Aorta (tissue), 5 donors: ENCODE results near the gene INCA1. TPM values are rescaled to one million over a fixed set of nuclear protein-coding genes. Genes with fewer than 3 reads are reported as not detected.

Experiments used
- ATAC-seq: fragments of 200-7000 bp; cut with Tn5 transposase; one replicate; pipeline ENCODE4 v1.9.1; 2022; ENCODE audit warnings: moderate library complexity; ENCODE audit not compliant: low FRiP score
- DNase-seq, 2 donors: peaks; one replicate each; pipeline ENCODE4 v3.0.0-alpha.2; 2020
- H3K27ac ChIP-seq, 2 donors: one replicate each; pipeline ENCODE4 v1.5.1; 2013; ENCODE audit warnings: low read length in 2 of 2, mild to moderate bottlenecking in 2 of 2, moderate library complexity in 2 of 2, control low read depth in 1 of 2, inconsistent platforms in 1 of 2, low read depth in 1 of 2
- H3K27me3 ChIP-seq, 2 donors: one replicate each; pipeline ENCODE4 v1.6.1; 2013; ENCODE audit warnings: control low read depth in 1 of 2, low read length in 1 of 2, mild to moderate bottlenecking in 1 of 2, moderate library complexity in 1 of 2; ENCODE audit not compliant: insufficient read depth in 2 of 2, control insufficient read depth in 1 of 2
- H3K36me3 ChIP-seq, 2 donors: one replicate each; pipeline ENCODE4 v1.6.1; 2013; ENCODE audit warnings: control low read depth in 1 of 2, low read length in 1 of 2, mild to moderate bottlenecking in 1 of 2; ENCODE audit not compliant: insufficient read depth in 2 of 2, control insufficient read depth in 1 of 2
- H3K4me1 ChIP-seq, 2 donors: one replicate each; pipeline ENCODE4 v1.6.1; 2013; ENCODE audit warnings: low read length in 2 of 2, control low read depth in 1 of 2, mild to moderate bottlenecking in 1 of 2, moderate library complexity in 1 of 2; ENCODE audit not compliant: insufficient read depth in 2 of 2, control insufficient read depth in 1 of 2
- H3K4me3 ChIP-seq, 2 donors: one replicate each; pipeline ENCODE4 v1.5.1; 2013; ENCODE audit warnings: low read length in 2 of 2, control low read depth in 1 of 2, mild to moderate bottlenecking in 1 of 2
- H3K9me3 ChIP-seq: one replicate; pipeline ENCODE4 v1.6.1; 2013; ENCODE audit warnings: mild to moderate bottlenecking, low read length; ENCODE audit not compliant: control insufficient read depth
- WGBS, 2 donors: extraction: QIAGEN DNeasy Blood & Tissue Kit; methylation state at CpG; one replicate each; pipeline ENCODE4 v1.1.7; 2013; 5-methylcytosine and 5-hydroxymethylcytosine counted together
- intact Hi-C, 2 donors: fragments of 100-400 bp; cut with DNase I; formaldehyde crosslinking; loops; one replicate each; pipeline versions ENCODE4 v1.14.2 to v1.15.0; 2022
- polyA plus RNA-seq, 2 donors: library from polyadenylated mRNA; stranded (reverse); fragments of 200-250 nt; gene quantifications; one replicate each; pipeline ENCODE4 v1.2.3, GENCODE V29; 2013
- total RNA-seq, 2 donors: library from RNA; stranded (reverse); fragmentation: NEBNext Ultra II Directional; extraction: Animal tissue kit (Norgen Biotek cat#: 25700); gene quantifications; one replicate each; pipeline ENCODE4 v1.2.1, GENCODE V29; 2021
- donor health status: healthy with polysubstance abuse.
- donor health status: Bipolar disorder and iron deficiency.
- donor health status: DM: no; HTN: no; CAD: no.
- donor health status: DM: no; HTN: no; CAD: no.
- donor health status: DM: yes; HTN: yes; CAD: no.

The INCA1 gene
- total and polyA plus RNA-seq, 4 donors, result 1.2 to 4.9 (median 1.6) TPM

- no peaks in the 10 kb centered on the region for H3K4me1 ChIP-seq
- no peaks in the 10 kb centered on the region for H3K9me3 ChIP-seq
- peak overlapping the region in 1 of 2 donors; percentile 16 for H3K27ac ChIP-seq
- peaks cover 0 to 2% of the 10 kb centered on the region in 2 donors for H3K27me3 ChIP-seq
- DNase-seq, result no peak
- no peaks in the 10 kb centered on the region for H3K36me3 ChIP-seq
- intact Hi-C loops, result loop anchor here in 1 of 2 donors (5.0 kb wide), 1 partner anchor 51 kb away; the partner anchor contains the start of genes INCA1 and KIF1C
- ATAC-seq, result no peak
- 31 to 37% methylated on average over 4 of the region's 4 CpGs for WGBS, 2 donors
- peak overlapping the region in 1 of 2 donors; percentile 72 for H3K4me3 ChIP-seq
Measured at GRCh38 chr17:4945944-4946280, 51.4 kb downstream of the INCA1 start.

GRCh38 chr17:4945176-4945943, 52.0 kb downstream of the INCA1 start:
- no peaks in the 10 kb centered on the region for H3K36me3 ChIP-seq
- peak overlapping the region; percentile 33 to 65 for H3K27ac ChIP-seq
- peaks cover 0 to 2% of the 10 kb centered on the region in 2 donors for H3K27me3 ChIP-seq
- peak; percentile 90 to 93 for DNase-seq
- no peak overlapping the region for H3K4me3 ChIP-seq
- no peaks in the 10 kb centered on the region for H3K4me1 ChIP-seq
- intact Hi-C loops, result loop anchor here in 1 of 2 donors (5.0 kb wide), 1 partner anchor 52 kb away; the partner anchor contains the start of genes INCA1 and KIF1C
- 27 to 36% methylated on average over 7 of the region's 7 CpGs for WGBS, 2 donors
- H3K9me3 ChIP-seq, result no peaks in the 10 kb centered on the region
- peak; percentile 56 for ATAC-seq

- DNase-seq (no peak), ATAC-seq (no peak)
- Histone ChIP-seq H3K4me1 (no peaks in the 10 kb centered on the region), H3K9me3 (no peaks in the 10 kb centered on the region), H3K27ac (peak overlapping the region in 1 of 2 donors; percentile 65), H3K36me3 (no peaks in the 10 kb centered on the region), H3K27me3 (peaks cover 0 to 2% of the 10 kb centered on the region in 2 donors), H3K4me3 (no peak overlapping the region)
- intact Hi-C loops, result loop anchor here in 1 of 2 donors (5.0 kb wide), 1 partner anchor 53 kb away; the partner anchor contains the start of genes INCA1 and KIF1C
- 47 to 54% methylated on average over 8 of the region's 8 CpGs for WGBS, 2 donors
Measured at GRCh38 chr17:4944554-4945175, 52.7 kb downstream of the INCA1 start.

GRCh38 chr17:4944163-4944553, 53.2 kb downstream of the INCA1 start:
- no peaks in the 10 kb centered on the region for H3K4me1 ChIP-seq
- H3K9me3 ChIP-seq, result no peaks in the 10 kb centered on the region
- no peaks in the 10 kb centered on the region for H3K36me3 ChIP-seq
- intact Hi-C loops, result no loop called here
- 22 to 27% methylated on average over 3 of the region's 3 CpGs for WGBS, 2 donors
- H3K27me3 ChIP-seq, result peaks cover 0 to 2% of the 10 kb centered on the region in 2 donors
- H3K27ac ChIP-seq, result no peak overlapping the region
- no peak for DNase-seq
- no peak for ATAC-seq
- H3K4me3 ChIP-seq, result no peak overlapping the region

- Histone ChIP-seq H3K9me3 (no peaks in the 10 kb centered on the region), H3K4me3 (no peak overlapping the region), H3K27me3 (no peaks in the 10 kb centered on the region), H3K4me1 (no peaks in the 10 kb centered on the region), H3K27ac (no peak overlapping the region), H3K36me3 (no peaks in the 10 kb centered on the region)
- intact Hi-C loops, result no loop called here
- 69% methylated on average over 13 of the region's 13 CpGs for WGBS, 2 donors
- no peak for ATAC-seq
- DNase-seq, result no peak
Measured at GRCh38 chr17:4942760-4943508, 54.4 kb downstream of the INCA1 start.

- intact Hi-C loops, result no loop called here
- WGBS, 2 donors, result 58 to 62% methylated on average over 4 of the region's 4 CpGs
- no peak overlapping the region for H3K27ac ChIP-seq
- no peaks in the 10 kb centered on the region for H3K4me1 ChIP-seq
- ATAC-seq (no peak), DNase-seq (no peak)
- no peaks in the 10 kb centered on the region for H3K27me3 ChIP-seq
- peak overlapping the region; percentile 56 to 65 for H3K4me3 ChIP-seq
- no peaks in the 10 kb centered on the region for H3K36me3 ChIP-seq
- H3K9me3 ChIP-seq, result no peaks in the 10 kb centered on the region
Measured at GRCh38 chr17:4941319-4941610, 56.1 kb downstream of the INCA1 start.

GRCh38 chr17:4940555-4941318, 56.6 kb downstream of the INCA1 start:
- Histone ChIP-seq H3K4me3 (peak overlapping the region; percentile 56 to 65), H3K27ac (peak overlapping the region in 1 of 2 donors; percentile 65), H3K27me3 (no peaks in the 10 kb centered on the region), H3K4me1 (no peaks in the 10 kb centered on the region), H3K9me3 (no peaks in the 10 kb centered on the region), H3K36me3 (no peaks in the 10 kb centered on the region)
- intact Hi-C loops, result no loop called here
- peak; percentile 82 for ATAC-seq
- WGBS, 2 donors, result 1% methylated on average over 29 of the region's 29 CpGs
- DNase-seq, result peak in 1 of 2 donors; percentile 87
